Right renal pelvis (tissue), 4 donors: ENCODE data around the gene NCK1. TPM values are rescaled to one million over a fixed set of nuclear protein-coding genes. Genes with fewer than 3 reads are reported as not detected.

Experiments
- DNase-seq, 4 donors: peaks; one replicate each; pipeline ENCODE4 v3.0.0-alpha.2; 2013; ENCODE audit warnings: low read depth in 4 of 4, low spot score in 3 of 4, missing footprints in 1 of 4
- polyA plus RNA-seq, 4 donors: library from polyadenylated mRNA; unstranded; fragments of 120-200 nt; gene quantifications; one replicate each; pipeline ENCODE4 v1.2.1, GENCODE V29; 2013; ENCODE audit not compliant: insufficient read length in 4 of 4

Gene NCK1
- polyA plus RNA-seq, 4 donors = 37.0 to 48.3 (median 41.4) TPM

DNA sequence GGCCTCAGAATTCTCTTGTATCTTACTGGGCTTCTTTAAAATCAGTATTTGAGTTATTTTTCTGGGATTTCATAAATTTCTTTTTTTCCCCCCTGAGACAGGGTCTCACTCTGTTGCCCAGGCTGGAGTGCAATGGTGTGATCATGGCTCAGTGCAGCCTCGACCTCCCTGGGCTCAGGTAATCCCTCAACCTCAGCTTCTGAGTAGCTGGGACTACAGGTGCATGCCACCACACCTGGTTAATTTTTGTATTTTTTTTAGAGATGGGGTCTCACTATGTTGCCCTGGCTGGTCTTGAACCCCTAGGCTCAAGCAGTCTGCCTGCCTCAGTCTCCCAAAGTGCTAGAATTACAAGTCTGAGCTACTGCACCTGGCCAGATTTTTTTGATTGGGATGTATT lies 43.5 kb downstream of the NCK1 start:
- DNase-seq = no peak

DNA sequence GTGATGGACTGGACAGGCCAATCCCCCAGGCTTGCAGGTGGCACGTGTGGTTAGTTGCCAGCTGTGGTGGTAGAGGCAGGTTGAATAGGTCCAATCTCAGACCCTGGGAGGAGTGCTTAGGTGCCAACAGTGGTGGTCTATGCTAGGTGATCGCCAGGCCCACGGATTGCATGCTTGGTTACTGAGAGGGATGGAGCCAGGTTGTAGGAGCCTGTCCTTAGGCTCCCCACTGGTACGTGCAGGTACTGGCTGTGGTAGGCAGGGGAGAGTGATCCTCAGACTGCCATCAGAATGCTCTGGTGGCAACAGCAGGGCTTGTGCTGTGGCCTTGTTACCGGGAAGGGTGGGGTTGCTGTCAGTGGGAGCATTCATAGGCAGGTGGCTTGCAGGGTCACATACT lies 44.7 kb downstream of the NCK1 start:
- DNase-seq = no peak

- DNase-seq = no peak
Observed at GRCh38 chr3:136908297-136908696, 46.3 kb downstream of the NCK1 start.

DNA sequence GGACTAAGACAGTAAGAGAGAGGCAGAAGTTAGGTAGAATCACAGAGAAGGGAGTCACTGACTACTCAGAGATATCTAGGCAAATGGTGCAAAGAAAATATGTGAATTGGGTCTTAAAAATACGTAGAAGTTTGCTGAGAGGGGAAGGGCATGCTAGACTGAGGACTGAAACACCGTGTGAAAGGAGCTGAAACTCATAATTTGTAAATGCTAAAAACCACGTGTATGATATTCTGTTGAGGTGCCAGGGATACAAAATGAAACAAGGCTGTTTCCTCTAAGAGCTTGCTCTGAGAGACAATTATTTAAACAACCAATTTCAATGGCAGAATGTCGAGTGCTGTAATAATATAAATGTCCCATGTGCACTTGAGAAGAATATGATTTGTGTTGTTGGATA lies 47.2 kb downstream of the NCK1 start:
- DNase-seq = no peak

DNA sequence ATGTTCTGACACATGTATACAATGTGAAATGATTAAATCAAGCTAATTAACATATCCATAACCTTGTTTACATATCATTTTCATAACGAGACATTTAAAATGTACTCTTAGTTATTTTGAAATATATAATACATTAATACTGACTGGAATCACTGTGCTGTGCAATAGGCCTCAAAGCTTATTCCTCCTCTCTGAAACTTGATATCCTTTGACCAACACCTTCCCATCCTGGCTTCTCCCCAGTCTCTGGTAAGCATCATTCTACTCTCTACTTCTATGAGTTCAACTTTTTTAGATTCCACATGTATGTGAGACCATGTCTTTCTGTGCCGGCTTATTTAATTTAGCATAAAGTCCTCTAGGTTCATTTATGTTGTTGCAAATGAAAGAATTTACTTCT lies 48.7 kb downstream of the NCK1 start:
- DNase-seq = no peak

GRCh38 chr3:136913168-136913567 lies 51.2 kb downstream of the NCK1 start:
- no peak for DNase-seq

DNA sequence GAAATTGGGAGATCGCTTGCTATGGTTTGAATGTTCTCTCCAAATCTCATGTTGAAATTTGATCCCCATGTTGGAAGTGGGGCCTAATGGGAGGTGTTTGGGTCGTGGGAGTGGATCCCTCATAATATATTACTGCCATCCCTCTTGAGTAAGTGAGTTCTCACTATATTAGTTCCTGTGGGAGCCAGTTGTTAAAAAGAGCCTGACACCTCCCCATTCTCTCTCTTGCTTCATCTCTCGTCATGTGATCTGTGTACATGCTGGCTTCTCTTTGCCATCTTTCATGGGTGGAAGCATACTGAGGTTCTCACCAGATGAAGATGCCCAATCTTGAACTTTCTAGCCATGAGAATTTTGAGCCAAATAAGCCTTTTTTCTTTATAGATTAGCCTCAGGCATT lies 52.7 kb downstream of the NCK1 start:
- DNase-seq = no peak

DNA sequence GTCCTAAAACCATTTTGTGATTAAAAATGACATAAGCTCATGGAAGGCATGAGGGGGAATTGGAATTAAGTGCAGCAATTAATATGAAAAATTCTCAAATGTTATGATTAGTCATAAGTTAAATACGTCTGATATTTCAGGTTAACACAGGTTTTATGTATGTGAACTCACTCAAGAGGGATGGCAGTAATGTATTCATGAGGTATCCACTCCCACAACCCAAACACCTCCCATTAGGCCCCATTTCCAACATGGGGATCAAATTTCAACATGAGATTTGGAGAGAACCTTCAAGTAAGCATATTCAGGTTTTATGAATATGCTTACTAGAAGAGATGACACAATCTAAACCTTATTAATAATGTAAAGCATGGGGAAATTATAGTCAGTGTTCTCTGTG lies 54.2 kb downstream of the NCK1 start:
- DNase-seq = no peak

DNA sequence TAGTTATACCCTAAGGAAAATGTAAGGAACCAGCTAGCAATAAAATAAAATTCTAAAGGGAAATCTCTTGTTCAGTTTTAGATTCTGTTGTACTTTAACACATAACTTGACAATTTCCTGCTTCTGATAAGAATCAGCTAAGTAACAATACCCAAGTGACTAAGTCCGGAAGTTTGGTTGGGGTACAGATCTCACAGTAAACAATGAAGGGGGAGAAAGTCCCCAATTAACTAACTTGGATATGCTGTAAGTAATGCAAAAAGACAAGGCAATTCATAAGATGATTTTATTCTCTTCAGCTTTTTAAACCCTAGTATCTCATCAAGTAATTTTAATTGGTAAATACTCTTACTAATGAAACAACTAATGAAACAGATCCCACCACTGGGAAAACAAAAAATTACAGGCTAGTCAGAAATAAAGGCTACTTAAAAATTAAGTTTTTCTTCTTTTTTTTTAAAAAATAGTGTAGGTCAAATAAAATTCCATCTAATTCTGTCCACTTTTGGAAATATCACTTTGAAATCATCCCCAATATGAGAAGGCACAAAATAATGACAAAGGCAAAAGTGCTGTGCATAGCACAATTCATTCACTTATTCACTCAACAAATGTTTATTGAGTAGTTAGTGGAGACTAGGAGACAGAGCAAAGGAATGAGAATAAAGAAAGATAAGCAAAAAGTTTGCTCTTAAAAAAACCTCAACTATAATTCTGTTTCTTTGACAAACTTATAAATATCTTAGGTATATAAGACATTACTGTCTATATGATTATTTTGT lies 58.0 kb downstream of the NCK1 start:
- DNase-seq = no peak

DNA sequence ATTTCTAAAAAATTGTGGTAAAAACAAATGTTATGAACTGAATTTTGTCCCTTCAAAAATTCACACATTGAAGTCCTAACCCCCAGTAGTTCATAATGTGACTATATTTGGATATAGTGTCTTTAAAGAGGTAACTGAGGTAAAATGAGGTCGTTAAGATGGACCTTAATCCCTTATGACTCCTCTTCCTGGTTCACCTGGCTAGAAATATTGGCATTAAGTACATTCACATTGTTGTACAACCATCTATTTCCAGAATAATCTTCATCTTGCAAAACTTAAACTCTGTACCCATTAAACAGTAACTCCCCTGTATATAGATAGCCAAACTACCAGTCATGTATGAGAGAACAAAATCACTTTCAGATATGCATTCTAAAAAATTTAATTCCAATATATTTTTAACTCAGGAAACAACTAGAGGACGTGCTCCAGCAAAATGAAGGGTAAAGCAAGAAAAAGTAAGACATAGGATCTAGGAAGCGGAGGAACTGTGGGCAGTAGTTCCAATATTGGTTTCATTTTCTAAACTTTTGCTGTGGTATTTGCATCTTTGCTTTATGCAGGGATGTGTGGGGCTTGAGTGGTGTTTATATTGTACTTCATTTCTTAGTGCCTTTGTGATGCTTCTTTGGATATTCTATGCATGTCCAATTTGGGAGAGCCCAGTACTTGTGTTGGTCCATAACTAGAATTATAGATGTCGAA lies 59.0 kb downstream of the NCK1 start:
- no peak for DNase-seq

DNA sequence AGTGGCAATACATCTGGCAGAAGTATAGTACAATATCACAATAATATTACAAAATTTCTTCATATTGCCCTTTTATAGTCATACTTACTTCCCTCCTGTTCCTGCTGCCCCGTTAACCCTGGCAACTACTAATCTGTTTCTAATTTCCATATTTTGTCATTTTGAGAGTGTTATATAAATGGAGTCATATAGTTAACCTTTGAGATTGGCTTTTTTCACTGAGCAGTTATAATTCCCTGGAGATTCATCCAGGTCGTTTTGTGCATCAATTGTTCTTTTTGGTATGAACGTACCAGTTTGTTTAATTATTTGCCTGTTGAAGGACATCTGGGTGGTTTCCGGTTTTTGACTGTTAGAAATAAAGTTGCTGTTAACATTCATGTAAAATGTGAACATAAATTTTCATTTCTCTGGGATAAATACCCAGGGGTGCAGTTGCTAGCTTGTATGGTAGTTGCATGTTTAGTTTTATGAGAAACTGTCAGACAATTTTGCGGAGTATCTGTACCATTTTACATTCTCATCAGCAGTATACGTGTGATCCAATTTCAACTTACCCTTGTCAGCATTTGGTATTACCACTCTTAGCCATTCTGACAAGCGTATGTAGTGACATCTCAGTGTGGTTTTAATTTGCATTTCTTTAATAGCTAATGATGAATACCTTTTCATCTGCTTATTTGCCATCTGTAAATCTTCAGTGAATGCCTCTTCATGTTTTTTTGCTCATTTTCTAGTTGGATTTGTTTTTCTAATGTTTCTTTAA lies 63.6 kb downstream of the NCK1 start:
- DNase-seq = no peak

DNA sequence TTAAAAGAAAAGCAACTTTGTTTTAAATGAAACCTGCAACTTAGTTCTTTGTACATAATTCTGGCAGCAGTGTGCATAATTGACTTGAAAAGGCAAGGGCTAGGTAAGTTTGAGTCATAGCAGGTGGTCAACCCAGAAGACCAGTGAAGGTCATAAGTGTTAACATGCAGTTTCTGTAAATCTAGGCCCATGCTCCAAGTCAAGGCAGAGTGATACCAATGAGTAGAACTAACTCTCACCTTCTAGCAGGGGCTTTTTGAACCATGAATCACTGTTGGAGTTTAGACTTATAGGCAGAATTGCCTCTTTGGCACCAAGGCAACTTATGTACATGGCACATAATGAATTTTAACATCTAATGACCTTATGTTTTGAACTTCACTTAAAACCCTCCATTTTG lies 66.2 kb downstream of the NCK1 start:
- DNase-seq = no peak

DNA sequence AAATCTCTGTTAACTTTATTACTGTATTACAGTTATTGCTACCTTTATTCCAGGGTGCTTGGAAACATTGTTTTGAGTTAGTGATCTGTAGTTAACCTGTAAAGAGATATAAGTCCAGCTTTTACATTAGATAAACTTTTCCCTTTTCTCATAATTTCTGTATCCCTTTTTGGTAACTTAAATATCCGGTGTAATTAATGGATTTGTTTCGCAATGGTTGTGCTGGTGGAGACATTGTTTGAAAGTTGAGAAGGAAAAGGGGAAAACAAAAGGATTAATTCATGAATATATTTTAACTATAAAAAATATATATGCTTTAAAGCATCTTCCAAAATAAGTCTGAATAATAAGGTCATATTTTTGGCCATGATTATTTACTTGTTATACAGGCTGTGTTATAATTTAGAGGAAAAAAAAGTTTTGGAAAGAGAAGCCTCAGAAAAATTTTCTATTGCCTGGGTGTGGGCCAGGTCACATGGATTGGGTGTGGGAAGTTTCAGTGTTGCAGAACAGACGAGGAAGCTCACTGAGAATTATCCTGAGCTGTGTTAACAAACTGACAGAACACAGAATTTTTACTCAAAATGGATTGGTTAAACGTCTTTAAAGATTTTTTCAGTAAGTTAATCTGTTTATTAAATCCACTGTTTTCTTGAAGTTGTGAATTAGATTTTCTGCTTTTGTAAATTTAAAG lies 68.1 kb downstream of the NCK1 start:
- DNase-seq = no peak

GRCh38 chr3:136931606-136932005 lies 69.6 kb downstream of the NCK1 start:
- DNase-seq = no peak

- DNase-seq = no peak
Observed at GRCh38 chr3:136932523-136932922, 70.5 kb downstream of the NCK1 start.

DNA sequence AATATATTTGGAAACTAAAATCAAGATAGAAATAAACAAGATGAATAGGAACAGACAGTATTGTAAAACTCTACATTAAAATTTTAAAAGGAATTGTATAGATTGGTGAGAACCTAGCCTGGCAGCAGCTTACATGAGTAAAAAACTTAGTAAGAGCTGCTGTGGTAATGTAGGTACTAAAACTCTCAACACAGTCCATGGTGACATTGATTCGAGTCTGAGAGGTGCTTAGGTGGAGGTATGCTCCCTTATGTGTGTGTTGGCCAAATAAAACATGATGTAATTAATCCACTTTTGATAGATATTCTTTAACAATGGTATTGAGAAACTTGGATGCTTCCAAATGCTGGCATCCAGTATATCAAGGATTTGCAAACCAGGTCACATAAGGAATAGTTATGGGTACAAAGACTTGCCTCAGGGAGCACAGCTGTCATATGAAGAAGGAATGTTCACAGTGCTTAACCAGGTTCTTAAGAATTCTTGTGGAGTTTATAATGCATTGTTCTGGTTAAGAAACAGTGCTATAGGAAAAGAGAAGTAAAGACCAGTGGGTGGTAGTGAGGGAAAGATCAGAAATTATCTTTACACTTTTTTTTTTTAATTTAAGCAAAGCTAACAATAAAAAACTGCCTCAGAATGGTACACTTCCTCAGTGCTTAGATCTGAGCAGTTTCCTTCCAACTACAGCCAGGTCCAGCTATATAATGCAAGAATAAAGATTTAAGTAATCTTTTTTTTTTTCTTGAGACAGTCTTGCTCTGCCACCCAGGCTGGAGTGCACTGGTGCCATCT lies 71.2 kb downstream of the NCK1 start:
- DNase-seq = no peak

DNA sequence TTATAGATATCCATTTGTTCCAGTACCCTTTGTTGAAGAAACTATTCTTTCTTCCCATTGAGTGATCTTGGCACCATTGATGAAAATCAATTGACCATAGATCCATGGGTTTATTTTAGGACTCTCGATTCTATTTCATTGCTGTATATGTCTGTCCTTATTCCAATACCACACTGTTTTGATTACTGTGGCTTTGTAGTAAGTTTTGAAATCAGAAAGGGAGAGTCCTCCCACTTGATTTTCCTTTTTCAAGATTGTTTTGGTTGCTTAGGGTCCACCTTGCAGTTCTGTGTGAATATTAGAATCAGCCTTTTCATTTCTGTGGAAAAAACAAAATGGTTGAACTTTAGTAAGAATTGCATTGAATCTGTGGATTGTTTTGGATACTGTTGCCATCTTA lies 75.2 kb downstream of the NCK1 start:
- DNase-seq = no peak

DNA sequence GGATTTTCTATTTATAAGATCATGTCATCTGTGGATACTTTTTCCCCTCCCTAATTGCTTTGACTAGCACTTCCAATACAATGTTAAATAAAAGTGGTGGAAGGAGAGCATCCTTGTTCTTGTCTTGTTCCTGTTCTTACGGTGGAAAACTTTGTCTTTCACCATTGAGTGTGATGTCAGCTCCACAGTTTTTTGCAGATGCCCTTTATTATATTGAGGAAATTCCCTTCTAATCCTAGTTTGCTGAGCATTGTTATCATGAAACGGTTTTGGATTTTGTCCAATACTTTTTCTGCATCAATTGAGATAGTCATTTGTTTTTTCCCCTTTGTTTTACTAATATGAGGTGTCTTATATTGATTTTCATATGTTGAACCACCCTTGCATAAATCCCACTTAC lies 75.8 kb downstream of the NCK1 start:
- no peak for DNase-seq

DNA sequence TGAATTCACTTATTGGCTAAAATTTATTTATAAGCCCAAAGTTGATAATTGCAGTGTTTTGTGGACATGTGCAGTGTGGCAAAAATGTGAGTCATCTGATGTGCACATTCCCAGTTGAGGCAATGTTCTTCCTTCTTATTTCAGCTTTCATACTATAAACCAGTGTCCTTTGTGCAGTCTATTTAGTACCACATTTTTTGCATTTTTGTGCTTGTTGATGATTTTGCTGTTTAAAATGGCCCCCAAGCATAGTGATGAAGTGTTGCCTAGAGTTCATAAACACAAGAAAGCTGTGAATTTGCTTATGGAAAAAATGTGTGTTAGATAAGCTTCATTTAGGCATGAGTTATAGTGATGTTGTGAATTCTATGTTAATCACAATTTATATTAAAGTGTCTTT lies 76.3 kb downstream of the NCK1 start:
- DNase-seq = no peak

GRCh38 chr3:136939489-136939888 lies 77.5 kb downstream of the NCK1 start:
- DNase-seq = no peak
